ENCODE data around the gene WNT3A.

GRCh38 chr1:228095938-228096337, 89.1 kb downstream of the WNT3A start:
- TF ChIP-seq, protein P1, sequence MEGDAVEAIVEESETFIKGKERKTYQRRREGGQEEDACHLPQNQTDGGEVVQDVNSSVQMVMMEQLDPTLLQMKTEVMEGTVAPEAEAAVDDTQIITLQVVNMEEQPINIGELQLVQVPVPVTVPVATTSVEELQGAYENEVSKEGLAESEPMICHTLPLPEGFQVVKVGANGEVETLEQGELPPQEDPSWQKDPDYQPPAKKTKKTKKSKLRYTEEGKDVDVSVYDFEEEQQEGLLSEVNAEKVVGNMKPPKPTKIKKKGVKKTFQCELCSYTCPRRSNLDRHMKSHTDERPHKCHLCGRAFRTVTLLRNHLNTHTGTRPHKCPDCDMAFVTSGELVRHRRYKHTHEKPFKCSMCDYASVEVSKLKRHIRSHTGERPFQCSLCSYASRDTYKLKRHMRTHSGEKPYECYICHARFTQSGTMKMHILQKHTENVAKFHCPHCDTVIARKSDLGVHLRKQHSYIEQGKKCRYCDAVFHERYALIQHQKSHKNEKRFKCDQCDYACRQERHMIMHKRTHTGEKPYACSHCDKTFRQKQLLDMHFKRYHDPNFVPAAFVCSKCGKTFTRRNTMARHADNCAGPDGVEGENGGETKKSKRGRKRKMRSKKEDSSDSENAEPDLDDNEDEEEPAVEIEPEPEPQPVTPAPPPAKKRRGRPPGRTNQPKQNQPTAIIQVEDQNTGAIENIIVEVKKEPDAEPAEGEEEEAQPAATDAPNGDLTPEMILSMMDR (IDR thresholded peaks at IDR 0.05; ENCODE audit: extremely low read depth in 1 of 2, insufficient read depth in 1 of 2, low read depth in 1 of 2, low read length in 2 of 2), result no peak
- TF ChIP-seq POLR2A (IDR thresholded peaks at IDR 0.05; ENCODE audit: low read depth, low read length), result no peak

Measured in endothelial cell of umbilical vein (primary cell).